PC-9 (cell line): ENCODE results near the gene LARP4.

Experiments
- EZH2 ChIP-seq: fragments of 200-600 bp; sonication (generic); IDR thresholded peaks from 2 replicates; pipeline ENCODE4 v1.8.0; 2017; ENCODE audit warnings: antibody characterized with exemption, low read depth
- TF ChIP-seq, protein P1 (sequence below): fragments of 200-600 bp; sonication (generic); conservative IDR thresholded peaks from 2 replicates; pipeline ENCODE4 v1.6.1; 2017; ENCODE audit warnings: mixed run types, antibody characterized with exemption, mild to moderate bottlenecking, moderate library complexity

- TF ChIP-seq, protein P1, sequence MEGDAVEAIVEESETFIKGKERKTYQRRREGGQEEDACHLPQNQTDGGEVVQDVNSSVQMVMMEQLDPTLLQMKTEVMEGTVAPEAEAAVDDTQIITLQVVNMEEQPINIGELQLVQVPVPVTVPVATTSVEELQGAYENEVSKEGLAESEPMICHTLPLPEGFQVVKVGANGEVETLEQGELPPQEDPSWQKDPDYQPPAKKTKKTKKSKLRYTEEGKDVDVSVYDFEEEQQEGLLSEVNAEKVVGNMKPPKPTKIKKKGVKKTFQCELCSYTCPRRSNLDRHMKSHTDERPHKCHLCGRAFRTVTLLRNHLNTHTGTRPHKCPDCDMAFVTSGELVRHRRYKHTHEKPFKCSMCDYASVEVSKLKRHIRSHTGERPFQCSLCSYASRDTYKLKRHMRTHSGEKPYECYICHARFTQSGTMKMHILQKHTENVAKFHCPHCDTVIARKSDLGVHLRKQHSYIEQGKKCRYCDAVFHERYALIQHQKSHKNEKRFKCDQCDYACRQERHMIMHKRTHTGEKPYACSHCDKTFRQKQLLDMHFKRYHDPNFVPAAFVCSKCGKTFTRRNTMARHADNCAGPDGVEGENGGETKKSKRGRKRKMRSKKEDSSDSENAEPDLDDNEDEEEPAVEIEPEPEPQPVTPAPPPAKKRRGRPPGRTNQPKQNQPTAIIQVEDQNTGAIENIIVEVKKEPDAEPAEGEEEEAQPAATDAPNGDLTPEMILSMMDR: no peak
- TF ChIP-seq EZH2: no peak
Measured at GRCh38 chr12:50351120-50352043, 49.3 kb upstream of the LARP4 start.
